Spleen (tissue), 7 donors: ENCODE data around the gene CGRRF1.
A peak's percentile ranks its signal among the peaks of the same experiment; 100 is the strongest.

Experiments used
- POLR2A ChIP-seq, 3 donors: fragments of 450-650 bp; IDR thresholded peaks; one replicate each; pipeline ENCODE4 v1.5.1; 2017; ENCODE audit warnings: antibody characterized with exemption in 3 of 3, mild to moderate bottlenecking in 1 of 3
- TF ChIP-seq, protein P1 (sequence below), 11 experiments: fragments of 200-600 bp in 7 of 11; fragments of 450-650 bp in 4 of 11; sonication (generic) in 4 of 11; IDR thresholded peaks in 8 of 11; conservative IDR thresholded peaks in 3 of 11; 1 replicate in 7 of 11; 2 replicates in 4 of 11; pipeline versions ENCODE4 v1.4.0 to v1.8.0; 2016 to 2021; ENCODE audit warnings: antibody characterized with exemption in 11 of 11, inconsistent platforms in 4 of 11, mild to moderate bottlenecking in 1 of 11
- donor health status: DM: no; HTN: no; CAD: no; lungs with moderate emphysema.
- donor health status: DM: no; HTN: no; CAD: no.
- donor health status: DM: no; HTN: no; CAD: no.

DNA sequence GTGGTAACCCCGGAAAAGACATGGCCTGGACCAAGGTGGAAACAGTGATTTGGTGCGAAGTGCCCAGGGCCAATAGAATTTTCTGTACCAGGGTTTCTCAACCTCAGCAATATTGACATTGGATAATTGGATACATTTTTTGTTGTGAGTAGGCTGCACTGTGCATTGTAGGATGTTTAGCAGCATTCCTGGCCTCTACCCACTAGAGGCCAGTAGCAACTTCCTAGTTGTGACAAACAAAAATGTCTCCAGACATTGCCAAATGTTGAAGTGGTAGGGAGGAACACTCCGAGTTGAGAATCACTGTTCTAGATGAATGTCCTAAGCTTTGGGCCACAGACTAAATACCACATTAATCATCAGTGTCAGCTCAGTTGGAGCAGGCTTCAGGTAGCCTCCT is 6.2 kb upstream of the CGRRF1 start:
- TF ChIP-seq, protein P1, sequence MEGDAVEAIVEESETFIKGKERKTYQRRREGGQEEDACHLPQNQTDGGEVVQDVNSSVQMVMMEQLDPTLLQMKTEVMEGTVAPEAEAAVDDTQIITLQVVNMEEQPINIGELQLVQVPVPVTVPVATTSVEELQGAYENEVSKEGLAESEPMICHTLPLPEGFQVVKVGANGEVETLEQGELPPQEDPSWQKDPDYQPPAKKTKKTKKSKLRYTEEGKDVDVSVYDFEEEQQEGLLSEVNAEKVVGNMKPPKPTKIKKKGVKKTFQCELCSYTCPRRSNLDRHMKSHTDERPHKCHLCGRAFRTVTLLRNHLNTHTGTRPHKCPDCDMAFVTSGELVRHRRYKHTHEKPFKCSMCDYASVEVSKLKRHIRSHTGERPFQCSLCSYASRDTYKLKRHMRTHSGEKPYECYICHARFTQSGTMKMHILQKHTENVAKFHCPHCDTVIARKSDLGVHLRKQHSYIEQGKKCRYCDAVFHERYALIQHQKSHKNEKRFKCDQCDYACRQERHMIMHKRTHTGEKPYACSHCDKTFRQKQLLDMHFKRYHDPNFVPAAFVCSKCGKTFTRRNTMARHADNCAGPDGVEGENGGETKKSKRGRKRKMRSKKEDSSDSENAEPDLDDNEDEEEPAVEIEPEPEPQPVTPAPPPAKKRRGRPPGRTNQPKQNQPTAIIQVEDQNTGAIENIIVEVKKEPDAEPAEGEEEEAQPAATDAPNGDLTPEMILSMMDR (IDR thresholded peaks at IDR 0.05 in 8 of 11, conservative IDR thresholded peaks at IDR 0.05 in 3 of 11), result peak in 4 of 11 experiments; percentile 15 to 50 (median 41)
- TF ChIP-seq POLR2A (IDR thresholded peaks at IDR 0.05), result no peak
